ENCODE data around the gene SYTL3.
"Not testable (repeated sequence)": the region's sequence is repeated elsewhere in the genome, so short reads cannot be mapped to it uniquely, and the experiment has no call there.

Gene SYTL3

DNA sequence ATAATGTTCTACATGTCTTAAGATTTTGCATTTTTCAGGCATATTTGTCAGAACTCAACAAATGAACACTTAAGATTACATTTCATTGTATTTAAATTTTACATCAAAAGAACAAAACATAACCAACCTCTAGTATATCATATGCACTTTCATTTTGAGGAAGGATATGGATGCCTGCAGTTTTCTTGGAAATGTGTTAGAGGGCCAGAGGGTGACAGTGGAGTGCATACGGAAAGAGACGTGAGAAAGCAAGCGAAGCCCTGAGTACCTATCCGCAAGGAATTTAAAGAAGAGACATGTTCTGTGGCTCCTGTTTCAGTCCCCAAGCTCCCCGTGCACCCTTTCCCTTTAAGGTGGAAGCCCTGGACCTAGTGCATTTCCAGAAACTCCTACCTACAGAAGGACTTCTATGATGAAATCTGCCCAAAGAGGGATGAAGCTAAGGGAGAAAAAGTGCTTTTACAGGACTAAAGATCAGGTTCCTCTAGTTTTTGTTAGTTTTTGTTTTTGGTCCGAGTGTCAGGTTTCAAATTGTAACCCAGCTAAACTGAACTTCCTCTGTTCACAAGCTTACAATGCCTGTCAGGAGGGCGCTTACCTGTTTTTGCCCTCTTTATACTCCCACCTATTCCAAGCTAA, 130.5 kb downstream of the SYTL3 start:
- DNase-seq = no peak

DNA sequence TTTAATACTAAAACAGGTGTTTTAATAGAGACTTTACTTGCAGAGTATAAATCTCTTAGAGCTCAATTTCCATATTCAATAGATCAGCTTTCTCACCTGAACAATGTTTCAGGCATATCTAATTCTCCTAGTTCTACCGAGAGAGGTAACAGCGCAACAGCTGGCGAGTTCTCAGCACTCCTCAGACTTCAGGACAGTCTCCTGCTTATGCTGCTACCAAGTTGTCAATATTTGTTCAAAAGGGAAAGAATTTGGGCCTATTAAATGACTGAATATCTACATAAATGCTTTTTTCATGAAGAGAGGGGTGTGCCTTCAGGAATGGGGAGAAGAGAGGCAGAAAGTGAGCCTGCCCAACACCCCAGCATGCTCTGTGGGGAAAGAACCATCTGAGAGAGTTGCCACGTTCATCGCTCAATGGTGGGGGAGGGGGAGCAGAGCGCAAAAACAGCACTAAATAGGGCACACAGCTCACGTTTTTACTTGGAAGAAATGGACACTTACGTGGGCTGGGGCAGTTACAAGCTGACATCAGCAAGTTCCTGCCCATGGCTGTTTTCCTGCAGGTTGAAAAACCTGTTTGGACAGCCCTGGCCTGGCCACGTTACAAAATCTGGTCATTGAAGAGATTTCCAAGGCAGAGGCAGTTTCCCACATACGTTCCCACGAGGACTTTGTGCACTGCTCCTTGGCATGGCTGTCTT, 131.3 kb downstream of the SYTL3 start:
- DNase-seq = no peak

DNA sequence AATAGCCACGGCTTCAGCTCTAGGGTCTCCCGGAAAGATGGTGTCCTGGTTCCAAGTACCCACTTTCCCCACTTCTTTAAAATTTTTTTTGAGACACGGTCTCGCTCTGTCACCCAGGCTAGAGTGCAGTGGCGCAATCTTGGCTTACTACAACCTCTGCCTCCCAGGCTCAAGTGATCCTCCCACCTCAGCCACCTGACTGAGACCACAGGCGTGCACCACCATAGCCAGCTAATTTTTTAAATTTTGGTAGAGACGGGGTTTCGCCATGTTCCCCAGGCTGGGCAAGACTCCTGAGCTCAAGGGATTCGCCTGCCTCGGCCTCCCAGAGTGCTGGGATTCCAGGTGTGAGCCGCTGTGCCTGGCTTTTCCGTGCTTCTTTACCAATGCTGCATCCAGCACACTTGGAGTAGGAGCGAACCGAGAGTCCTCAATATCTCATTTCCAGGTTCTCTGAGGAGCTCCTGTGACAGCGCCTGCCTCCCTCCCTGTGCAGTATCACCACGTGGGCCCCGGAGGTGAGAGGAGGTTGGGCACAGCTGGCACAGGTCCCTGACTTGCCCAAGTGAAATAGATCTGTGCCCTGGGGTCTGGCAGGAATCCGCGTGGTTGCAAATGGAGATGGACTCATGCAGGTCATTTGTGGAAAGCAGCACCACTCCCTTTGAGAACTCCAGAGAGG, 132.0 kb downstream of the SYTL3 start:
- DNase-seq = no peak

DNA sequence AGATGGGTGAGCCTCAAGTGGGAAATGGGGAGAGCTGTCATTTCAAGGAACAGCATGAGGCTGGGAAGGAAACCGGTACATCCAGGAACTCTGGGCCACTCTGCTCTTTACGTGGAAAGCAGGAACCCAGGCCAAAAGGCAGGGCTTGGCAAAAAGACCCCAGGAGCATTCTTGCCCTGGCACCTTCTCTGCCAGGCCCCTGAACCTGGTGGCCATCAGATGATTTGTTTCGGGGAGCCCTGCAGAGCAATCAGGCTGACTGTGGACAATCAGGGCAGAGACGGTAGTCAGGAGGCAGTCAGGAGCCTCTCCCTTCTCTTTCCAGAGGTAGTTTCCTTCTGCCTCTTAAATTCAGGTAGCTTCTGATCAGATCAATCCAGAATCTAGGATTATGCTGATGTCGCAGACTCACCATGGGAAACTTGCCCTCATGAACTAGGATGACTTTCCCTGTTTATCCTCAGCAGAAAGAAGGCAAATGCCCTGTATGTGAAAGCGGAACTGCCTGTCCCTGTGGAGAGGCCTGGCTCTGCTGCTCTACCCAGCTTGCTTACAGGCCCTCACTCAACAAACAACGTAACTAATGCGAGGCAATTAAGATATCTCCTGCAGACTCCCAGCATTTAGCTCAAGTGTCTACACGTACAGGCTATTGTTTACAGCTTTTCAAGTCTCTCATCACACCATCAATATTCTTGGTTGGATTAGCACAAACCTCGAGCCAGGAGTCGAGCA, 132.7 kb downstream of the SYTL3 start:
- no peak for DNase-seq

DNA sequence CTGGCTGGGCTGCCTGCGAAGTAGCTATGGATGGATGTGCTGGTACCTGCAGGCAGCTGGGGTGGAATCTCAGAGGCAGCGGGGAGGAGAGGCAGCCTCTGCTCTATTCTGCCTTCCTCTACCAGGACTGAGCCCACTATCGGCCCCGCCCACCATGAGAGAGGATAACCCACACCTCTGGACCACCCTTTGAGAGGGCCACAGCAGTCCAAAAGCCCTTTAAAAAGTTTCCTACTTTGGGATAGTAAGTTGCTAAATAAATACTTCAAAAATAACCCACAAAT, 133.3 kb downstream of the SYTL3 start:
- no peak for DNase-seq

DNA sequence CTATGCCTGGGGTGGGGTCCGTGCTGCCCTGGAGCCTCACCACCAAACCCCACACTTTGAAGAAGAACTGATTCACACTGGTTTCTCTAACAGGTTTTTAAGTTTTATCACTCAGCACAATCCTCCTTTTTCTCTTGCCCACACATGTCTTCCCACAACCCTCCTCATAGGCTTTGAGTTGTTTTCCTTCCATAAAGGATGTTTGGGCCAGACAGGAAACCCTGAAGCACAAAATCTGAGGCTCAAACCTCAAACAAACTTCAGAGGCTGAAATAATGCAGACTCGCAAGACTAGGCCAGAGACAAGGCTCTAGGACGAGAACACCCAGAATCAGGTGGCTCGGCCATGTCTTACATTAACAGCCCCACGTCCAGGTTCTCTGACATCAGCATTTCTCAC, 134.0 kb downstream of the SYTL3 start:
- DNase-seq = no peak

DNA sequence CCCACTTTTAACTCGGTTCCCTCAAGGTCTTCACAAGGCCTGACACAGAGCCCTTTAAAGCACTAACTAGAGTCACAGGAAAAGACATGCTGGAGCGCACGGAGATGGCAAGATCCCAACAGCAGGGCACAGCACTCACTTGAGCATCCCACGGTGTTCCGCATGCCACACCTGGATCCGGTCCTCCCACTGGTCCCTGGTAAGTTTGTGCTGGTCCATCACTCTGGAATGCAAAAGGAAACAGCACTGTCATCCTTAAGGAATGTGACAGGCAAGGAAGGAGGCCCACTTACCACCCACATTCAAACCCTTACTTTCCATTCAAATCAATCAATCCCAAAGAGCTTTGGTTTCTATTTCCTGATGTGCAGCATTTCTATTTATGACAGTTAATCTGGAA, 134.7 kb downstream of the SYTL3 start:
- no peak for DNase-seq

DNA sequence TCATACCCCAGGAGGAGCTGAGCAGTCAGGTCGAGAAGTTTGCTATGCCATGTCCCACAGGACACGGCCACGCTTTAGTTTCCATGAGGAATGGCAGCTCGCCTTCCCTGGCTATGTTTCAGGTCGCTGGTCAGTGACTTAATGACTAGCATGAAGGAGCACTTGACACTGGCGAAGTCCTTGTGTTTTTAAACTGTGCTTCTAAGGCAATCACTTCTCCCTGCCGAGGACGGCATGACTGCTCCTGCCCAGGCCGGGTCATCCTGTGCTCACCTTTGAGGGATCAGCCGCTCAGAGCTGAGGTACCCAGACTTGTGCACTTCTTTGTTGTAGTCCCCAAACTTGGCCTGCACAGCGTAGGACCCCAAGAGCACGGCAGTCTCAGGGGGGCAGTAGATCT, 135.2 kb downstream of the SYTL3 start:
- no peak for DNase-seq

DNA sequence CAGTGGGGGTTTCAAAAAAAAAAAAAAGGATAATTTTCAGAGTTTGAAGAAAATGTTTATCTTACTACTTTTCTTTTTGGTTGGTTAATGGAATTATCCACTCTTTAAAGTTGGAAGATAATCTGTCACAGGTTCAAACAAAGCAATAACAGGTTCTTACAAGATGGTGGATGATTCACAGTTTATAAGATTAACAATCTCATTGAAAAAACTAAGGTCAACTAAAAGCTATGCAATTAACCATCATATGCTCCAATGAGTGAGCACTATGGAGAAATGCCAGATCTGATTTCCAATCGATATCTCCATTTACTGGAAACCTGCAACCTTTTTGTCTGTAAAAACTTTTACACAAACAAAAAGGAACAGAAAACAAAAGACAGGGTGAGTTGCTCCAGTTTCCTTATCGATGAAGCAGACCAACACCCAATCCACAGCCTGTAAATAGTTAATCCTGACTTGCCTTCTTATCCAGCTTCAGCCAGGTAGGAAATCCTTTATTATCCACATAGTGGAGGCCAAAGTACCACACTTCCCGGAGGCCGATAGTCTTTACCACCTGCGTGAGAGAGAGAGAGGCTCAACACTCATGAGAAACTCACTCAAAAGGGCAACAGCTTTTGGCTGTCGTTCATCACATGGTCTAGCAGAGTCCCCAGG, 136.9 kb downstream of the SYTL3 start:
- DNase-seq = no peak

DNA sequence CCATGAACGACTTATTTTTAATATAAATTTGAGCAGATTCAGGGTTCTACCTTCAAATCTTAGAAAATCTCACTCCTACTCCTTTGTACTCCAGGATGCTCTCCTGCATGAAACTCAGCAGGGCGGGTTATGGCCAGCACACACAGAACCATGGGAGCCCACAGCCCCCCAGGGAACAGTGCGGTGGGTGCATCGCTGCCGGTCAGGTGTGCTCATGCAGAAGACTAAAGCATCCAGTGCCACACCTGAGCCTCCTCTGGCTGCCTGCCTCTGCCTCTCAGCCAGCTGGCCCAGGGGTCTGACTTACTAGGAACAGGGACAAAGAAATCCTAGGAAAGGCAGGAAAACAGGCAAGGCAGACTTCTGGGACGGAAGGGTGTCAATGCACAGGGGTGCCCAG, 137.5 kb downstream of the SYTL3 start:
- DNase-seq = no peak

DNA sequence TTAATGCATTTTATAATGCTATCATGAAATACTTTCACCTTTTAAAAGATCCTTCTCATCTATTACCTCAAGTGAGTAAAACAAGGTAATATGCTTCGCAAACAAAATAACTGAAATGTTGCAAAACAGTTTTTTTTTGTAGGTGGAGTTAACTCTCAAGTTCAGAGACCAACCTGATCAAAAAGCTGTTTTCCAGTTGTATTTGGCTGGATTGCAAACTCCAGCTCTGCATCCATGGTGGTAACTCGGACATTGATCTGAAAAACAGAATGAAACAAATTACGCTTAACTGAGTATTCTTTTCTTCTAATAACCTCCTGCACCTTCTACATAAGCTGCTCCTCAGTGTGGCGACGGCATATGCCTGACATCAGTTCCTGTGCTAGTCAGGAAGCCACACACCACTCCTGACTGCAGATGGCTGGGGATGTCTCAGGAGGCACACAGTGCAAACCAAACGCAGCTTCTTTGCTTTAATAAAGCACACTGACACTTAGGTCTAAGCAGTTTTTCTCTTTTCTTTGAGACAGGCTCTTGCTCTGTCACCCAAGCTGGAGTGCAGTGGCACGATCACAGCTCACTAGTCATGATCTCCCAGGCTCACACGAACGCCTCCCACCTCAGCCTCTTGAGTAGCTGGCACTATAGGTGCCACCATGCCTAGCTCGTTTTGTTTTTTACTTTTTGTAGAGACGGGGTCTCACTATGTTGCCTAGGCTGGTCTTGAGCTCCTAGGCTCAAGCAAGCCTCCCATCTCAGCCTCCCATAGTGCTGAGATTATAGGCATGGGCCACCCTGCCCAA, 139.5 kb downstream of the SYTL3 start:
- DNase-seq = peak; percentile 37 to 42

DNA sequence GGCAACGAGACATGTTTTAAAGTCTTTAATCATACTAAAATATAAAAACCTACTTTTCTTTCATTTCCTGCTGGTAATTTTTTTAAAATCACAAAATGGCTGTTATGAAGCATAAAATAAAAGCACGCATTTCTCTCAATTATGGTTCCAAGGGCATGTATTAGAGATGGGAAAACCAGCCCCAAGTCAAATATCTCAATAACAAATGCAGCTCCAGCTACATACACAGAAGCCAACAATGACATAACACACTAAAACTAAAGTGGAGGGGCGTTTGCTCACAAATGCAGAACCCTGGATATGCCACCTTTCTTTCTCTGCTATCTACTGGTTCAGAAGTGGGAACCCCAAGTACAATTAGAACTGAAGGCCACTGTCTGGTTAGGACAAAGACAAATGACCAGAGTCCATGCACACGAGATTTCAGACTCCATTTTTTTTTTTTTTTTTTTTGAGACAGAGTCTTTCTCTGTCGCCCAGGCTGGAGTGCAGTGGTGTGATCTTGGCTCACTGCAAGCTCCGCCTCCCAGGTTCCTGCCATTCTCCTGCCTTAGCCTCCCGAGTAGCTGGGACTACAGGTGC, 141.5 kb downstream of the SYTL3 start:
- DNase-seq = no peak

DNA sequence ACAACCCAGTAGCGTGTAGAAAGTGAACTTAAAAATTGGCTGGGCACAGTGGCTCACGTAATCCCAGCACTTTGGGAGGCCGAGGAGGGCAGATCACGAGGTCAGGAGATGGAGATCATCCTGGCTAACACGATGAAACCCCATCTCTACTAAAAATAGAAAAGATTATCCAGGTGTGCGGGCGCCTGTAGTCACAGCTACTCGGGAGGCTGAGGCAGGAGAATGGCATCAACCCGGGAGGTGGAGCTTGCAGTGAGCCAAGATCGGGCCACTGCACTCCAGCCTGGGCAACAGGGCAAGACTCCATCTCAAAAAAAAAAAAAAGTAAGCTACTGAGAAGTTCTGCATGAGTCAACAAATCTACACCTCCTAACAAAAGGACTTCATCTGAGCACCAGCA, 142.7 kb downstream of the SYTL3 start:
- DNase-seq = not testable (repeated sequence)

DNA sequence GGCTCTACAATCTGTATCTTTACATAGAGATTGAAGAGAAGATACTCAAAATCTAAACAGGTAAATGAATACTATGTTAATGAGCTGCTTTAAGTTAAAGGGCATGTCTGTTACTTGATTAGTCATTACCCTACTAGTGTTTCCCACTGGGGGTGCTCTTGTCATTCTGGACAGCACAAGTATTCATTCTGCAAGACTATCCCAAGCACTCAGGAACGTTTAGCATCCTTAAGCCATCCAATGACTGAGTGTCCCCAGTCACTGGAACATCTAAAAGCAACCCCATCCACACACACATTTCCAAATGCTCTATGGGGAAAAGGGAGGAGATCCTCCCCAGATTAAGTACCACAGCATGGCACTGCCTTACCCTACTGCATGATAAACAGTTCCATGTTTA, 143.6 kb downstream of the SYTL3 start:
- DNase-seq = peak in 1 of 2 donors; percentile 39

DNA sequence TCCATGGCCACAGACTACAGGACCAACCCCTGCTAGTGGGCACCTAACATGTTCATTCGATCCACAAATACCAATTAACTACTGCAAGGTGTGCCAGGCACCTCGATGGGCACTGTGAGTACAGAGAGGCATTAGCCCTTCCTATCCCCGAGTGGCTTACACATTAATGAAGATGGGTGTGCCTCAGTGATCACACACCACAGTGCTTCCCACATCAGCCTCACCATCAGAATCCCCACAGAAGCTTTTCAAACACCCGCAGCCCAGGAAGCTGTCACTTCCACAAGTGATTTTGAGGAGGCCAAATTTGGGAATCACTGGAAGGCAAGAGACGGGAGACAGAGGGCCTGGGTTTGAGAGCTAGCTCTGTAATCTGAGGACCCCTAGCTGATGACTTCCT, 145.7 kb downstream of the SYTL3 start:
- DNase-seq = no peak

DNA sequence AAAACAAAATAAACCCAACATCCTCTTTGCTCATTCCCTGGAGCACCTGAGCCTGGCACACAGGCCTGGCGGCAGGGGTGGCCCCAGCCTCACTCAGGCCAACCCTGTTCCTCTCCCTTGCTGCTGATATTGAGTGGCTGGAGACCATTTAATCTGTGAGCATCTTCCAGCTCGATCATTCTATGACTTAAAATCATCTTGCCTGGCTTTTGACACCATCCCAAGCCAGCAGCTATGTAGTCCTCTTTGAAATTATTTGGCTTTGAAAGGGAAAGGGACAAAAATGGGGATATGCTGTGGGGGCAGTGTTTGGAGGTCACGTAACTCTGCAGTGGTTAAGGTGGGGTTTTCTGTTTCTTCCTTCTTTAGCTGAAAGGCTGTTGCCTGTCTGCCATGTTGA, 146.5 kb downstream of the SYTL3 start:
- no peak for DNase-seq

DNA sequence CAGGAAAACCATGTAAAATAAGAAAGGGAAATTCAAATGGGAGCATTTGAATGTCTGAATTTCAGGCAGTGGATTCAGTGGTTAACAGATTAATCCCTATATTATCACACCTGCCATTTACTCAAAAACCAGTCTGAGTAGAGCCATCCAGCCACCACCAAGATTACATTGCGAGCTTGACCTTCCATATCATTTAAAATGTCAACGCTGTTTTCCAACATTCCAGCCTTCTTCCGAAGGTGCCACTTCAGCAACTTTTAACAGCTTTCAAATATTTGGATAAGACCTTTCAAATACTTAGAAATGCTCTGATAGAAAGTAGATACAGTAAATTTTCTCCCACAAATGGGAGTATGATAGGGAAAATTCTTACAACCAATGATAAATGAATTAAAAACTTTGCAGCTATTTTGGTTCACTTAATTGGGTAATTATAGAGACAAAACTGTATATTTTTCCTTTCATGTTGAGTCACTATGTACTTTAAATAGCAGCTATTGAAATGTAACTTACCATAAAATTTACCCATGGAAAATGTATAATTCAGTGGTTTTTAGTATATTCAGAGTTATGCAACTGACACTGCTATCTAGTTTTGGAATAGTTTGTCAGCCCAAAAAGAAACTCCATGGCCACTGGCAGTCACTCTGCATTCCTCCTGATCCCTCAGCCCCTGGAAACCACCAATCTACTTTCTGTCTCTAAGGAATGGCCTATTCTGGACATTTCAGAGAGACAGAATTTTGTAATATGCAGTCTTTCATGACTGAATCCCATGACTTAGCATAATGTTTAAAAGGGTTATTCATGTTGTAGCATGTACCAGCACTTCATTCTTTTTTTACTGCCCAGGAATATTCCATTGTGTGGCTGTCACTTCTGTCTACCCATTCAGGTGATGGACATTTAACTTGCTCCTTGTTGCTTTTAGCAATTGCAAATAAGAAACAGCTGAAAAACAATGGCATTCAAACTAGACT, 147.8 kb downstream of the SYTL3 start:
- no peak for DNase-seq

DNA sequence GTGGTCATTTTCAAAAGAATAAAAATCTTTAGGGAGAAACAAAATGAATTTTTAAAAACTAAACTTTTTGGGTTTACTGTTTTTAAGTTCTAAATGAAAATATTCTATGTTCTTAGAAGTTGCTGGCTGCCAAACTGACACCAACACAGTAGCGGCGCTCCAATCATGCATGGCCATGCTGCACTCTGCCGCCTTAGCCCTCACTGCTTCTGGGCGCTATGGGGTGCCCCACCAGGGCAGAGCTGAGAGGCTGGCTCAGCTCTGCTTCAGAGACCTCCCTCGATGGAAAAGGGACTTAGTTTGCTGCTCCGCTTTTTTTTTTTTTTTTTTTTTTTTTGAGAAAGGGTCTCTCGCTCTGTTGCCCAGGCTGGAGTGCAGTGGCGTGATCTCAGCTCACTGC, 148.5 kb downstream of the SYTL3 start:
- DNase-seq = no peak

DNA sequence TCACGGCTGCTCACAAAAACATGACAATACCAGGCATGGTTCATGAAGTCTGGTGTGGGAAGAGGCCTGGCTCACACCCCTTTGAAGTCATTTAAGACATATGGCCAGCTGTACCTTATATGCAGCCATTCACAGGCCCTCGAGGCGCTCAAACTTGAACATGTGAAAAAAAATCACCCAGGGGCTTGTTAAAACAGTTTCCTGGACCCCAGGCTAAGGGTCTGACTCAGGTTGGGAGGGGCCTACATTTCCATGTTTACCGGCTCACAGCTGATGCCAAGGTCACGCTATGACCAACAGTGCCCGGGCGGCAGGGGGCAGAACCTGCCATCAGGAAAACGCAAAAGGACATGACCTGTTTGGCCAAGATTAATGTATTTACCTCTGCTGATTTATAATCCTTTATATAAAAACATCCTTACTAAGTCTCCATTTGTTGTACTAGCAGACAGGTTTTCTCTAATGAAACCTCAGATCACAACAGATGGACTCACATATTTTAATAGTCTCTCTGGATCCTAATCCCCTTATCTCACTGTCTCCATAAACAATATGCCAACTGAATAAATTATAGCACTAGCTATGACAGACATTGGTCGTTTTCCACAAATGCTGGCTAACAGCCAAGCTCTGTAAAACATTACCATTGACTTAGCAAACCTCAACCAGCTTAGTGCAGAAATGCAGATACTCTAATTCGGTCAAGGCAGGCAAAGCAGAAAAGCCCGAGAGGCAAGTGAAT, 149.4 kb downstream of the SYTL3 start:
- DNase-seq = no peak

DNA sequence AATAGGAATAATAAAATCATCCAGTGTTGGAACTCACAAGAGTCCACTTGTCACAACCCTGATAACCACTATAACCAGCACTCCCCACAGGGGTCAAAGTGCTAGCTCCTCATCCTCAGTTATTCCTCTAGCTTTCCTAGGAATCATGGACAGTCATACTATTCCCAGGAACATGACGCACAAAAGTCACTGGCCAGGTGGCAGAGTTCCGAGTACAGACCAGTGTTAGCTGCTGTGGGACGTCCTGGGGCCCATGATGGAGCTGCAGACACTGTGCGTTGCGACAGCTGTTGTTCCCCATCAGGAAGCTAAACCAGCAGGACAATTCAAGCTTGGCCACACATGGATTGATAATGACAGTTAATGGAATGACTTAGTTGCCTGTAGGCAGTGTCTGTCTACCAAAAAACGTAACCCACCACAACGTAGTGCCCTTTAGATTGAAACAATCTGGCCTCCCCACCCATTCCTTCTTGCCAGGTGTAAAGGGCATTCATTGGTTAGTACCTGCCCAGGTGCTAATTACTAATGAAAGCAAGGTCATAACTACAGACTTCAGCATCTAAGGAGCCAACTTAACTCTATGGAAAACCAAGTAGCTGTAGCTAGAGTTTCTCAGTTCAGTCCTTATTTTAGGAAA, 151.9 kb downstream of the SYTL3 start:
- no peak for DNase-seq
